HL-60 (cell line): ENCODE measurements around the gene SOX6.

Experiments used
- DNase-seq, 2 experiments: peaks; one replicate each; pipeline ENCODE4 v3.0.0-alpha.2; 2010 to 2020; ENCODE audit warnings: low read depth in 1 of 2, low spot score in 1 of 2
- H3K27ac ChIP-seq: fragments of 250-450 bp; sonication (Bioruptor Pico); replicated peaks from 2 replicates; pipeline ENCODE4 v1.5.1; 2020; ENCODE audit warnings: mild to moderate bottlenecking, moderate library complexity
- H3K27me3 ChIP-seq: fragments of 250-450 bp; sonication (Bioruptor Pico); 2 replicates; pipeline ENCODE4 v1.5.1; 2021; ENCODE audit warnings: mild to moderate bottlenecking, moderate library complexity; ENCODE audit not compliant: insufficient read depth, poor library complexity, severe bottlenecking
- H3K4me3 ChIP-seq: replicated peaks from 2 replicates; pipeline ENCODE4 v1.5.1; 2011; ENCODE audit warnings: mild to moderate bottlenecking, control low read depth, low read length; ENCODE audit not compliant: insufficient read depth
- CTCF ChIP-seq: IDR thresholded peaks from one replicate; pipeline ENCODE4 v1.5.1; 2011; ENCODE audit warnings: low read length, control low read depth, inconsistent platforms; ENCODE audit not compliant: insufficient read depth
- GABPA ChIP-seq: IDR thresholded peaks from 2 replicates; pipeline ENCODE4 v1.6.1; 2012; ENCODE audit warnings: low read depth
- POLR2AphosphoS5 ChIP-seq: IDR thresholded peaks from 2 replicates; pipeline ENCODE4 v1.6.1; 2012; ENCODE audit warnings: low read depth
- SPI1 ChIP-seq: IDR thresholded peaks from 2 replicates; pipeline ENCODE4 v1.6.1; 2012; ENCODE audit warnings: low read depth, mild to moderate bottlenecking, borderline replicate concordance
- TF ChIP-seq, protein P1 (sequence below): IDR thresholded peaks from 2 replicates; pipeline ENCODE4 v1.6.1; 2012; ENCODE audit warnings: low read depth; ENCODE audit not compliant: insufficient replicate concordance

The SOX6 gene

GRCh38 chr11:16296273-16296672, 60.1 kb downstream of the SOX6 start:
- Histone ChIP-seq H3K27ac (no peak overlapping the region), H3K4me3 (no peak overlapping the region)
- DNase-seq: no peak

GRCh38 chr11:16295592-16295991, 60.8 kb downstream of the SOX6 start:
- no peak for TF ChIP-seq GABPA
- TF ChIP-seq POLR2AphosphoS5: no peak
- TF ChIP-seq, protein P1, sequence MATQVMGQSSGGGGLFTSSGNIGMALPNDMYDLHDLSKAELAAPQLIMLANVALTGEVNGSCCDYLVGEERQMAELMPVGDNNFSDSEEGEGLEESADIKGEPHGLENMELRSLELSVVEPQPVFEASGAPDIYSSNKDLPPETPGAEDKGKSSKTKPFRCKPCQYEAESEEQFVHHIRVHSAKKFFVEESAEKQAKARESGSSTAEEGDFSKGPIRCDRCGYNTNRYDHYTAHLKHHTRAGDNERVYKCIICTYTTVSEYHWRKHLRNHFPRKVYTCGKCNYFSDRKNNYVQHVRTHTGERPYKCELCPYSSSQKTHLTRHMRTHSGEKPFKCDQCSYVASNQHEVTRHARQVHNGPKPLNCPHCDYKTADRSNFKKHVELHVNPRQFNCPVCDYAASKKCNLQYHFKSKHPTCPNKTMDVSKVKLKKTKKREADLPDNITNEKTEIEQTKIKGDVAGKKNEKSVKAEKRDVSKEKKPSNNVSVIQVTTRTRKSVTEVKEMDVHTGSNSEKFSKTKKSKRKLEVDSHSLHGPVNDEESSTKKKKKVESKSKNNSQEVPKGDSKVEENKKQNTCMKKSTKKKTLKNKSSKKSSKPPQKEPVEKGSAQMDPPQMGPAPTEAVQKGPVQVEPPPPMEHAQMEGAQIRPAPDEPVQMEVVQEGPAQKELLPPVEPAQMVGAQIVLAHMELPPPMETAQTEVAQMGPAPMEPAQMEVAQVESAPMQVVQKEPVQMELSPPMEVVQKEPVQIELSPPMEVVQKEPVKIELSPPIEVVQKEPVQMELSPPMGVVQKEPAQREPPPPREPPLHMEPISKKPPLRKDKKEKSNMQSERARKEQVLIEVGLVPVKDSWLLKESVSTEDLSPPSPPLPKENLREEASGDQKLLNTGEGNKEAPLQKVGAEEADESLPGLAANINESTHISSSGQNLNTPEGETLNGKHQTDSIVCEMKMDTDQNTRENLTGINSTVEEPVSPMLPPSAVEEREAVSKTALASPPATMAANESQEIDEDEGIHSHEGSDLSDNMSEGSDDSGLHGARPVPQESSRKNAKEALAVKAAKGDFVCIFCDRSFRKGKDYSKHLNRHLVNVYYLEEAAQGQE: no peak
- TF ChIP-seq SPI1: no peak
- TF ChIP-seq CTCF: no peak

More at GRCh38 chr11:16296273-16296672, 60.1 kb downstream of the SOX6 start:
- TF ChIP-seq SPI1 (no peak), CTCF (no peak), GABPA (no peak), POLR2AphosphoS5 (no peak)
- TF ChIP-seq, protein P1: no peak
- H3K27me3 ChIP-seq: no peaks in the 10 kb centered on the region

GRCh38 chr11:16293204-16293681, 63.1 kb downstream of the SOX6 start:
- Histone ChIP-seq H3K27me3 (no peaks in the 10 kb centered on the region), H3K27ac (no peak overlapping the region), H3K4me3 (no peak overlapping the region)
- no peak for DNase-seq
- no peak for TF ChIP-seq SPI1

More at GRCh38 chr11:16295592-16295991, 60.8 kb downstream of the SOX6 start:
- H3K4me3 ChIP-seq: no peak overlapping the region
- H3K27me3 ChIP-seq: no peaks in the 10 kb centered on the region
- DNase-seq: no peak
- no peak overlapping the region for H3K27ac ChIP-seq

GRCh38 chr11:16292167-16292859, 64.0 kb downstream of the SOX6 start:
- DNase-seq: no peak
- H3K4me3 ChIP-seq: no peak overlapping the region
- no peaks in the 10 kb centered on the region for H3K27me3 ChIP-seq
- no peak overlapping the region for H3K27ac ChIP-seq
- no peak for TF ChIP-seq GABPA
- no peak for TF ChIP-seq POLR2AphosphoS5
- TF ChIP-seq, protein P1: no peak
- no peak for TF ChIP-seq CTCF
- no peak for TF ChIP-seq SPI1
